ENCODE data around the gene TBCD.

DNA sequence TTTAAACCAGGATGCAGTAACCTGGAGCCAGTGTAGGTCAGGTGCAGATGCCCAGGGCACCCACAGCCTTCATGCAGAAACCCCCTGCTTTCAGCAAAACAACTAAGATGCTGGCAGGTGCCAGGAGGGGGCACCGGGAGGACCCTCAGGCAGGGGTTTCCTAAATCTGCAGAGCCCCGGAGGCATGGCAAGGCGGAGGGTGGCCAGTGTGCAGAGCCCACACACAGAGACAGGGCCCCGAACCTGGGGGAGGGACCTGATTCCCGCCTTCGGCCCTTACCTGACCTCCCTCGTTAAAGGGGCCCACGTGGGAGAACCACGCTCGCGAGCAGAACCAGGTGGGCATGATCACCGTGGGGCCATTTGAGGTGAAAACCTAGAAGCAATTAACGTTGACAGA is 213.5 kb downstream of the TBCD start:
- TF ChIP-seq, protein P1, sequence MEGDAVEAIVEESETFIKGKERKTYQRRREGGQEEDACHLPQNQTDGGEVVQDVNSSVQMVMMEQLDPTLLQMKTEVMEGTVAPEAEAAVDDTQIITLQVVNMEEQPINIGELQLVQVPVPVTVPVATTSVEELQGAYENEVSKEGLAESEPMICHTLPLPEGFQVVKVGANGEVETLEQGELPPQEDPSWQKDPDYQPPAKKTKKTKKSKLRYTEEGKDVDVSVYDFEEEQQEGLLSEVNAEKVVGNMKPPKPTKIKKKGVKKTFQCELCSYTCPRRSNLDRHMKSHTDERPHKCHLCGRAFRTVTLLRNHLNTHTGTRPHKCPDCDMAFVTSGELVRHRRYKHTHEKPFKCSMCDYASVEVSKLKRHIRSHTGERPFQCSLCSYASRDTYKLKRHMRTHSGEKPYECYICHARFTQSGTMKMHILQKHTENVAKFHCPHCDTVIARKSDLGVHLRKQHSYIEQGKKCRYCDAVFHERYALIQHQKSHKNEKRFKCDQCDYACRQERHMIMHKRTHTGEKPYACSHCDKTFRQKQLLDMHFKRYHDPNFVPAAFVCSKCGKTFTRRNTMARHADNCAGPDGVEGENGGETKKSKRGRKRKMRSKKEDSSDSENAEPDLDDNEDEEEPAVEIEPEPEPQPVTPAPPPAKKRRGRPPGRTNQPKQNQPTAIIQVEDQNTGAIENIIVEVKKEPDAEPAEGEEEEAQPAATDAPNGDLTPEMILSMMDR (conservative IDR thresholded peaks at IDR 0.05; ENCODE audit: low read length), result no peak
- no peak for TF ChIP-seq EZH2phosphoT487 (IDR thresholded peaks at IDR 0.05; ENCODE audit: borderline replicate concordance, low read depth, low read length)

Measured in OCI-LY7 (cell line).